ENCODE measurements around the gene TLE7.

TLE7 gene

DNA sequence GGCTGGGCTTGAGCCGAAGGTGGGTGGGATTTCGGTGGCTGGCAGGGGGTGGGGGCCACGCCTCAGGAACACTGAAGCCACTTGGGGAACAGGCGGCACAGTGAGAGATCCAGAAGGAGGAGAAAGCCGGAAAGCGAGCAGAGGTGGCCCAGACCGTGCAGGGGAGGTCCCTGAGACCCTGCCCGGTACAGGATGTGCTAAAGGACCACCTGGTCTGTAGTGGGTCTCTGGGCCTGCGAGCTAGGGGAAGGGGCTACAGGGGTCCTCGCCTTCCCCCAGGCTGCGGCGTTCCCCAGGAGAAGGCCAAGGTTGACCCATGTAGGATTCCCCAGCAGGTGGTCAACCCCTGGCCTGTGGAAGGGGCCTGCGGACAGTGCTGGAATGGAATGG is at the start of gene TLE7:
Gene TLE7, minus strand, starts transcription at position 4 of the 390 bp plus-strand sequence. CDS start 8,730 bp downstream, outside the sequence.
- Histone ChIP-seq H2AFZ (ENCODE audit: low read depth, low read length) (no peak within 1 kb of the TSS), H3K4me3 (ENCODE audit: low read depth in 1 of 2, low read length in 2 of 2) (no peak within 1 kb of the TSS), H3K36me3 (ENCODE audit: insufficient read depth, low read length) (no peaks in the 10 kb centered on the region), H3K27me3 (ENCODE audit: insufficient read depth, low read length, poor library complexity) (no peaks in the 10 kb centered on the region), H3K79me2 (ENCODE audit: insufficient read depth, low read length) (no peaks in the 10 kb centered on the region), H3K4me1 (ENCODE audit: insufficient read depth, low read length) (no peaks in the 10 kb centered on the region), H3K9ac (ENCODE audit: low read depth, low read length) (no peak within 1 kb of the TSS), H3K4me2 (ENCODE audit: insufficient read depth, low read length) (no peak within 1 kb of the TSS), H3K9me3 (ENCODE audit: insufficient read depth, low read length, severe bottlenecking) (no peaks in the 10 kb centered on the region), H3K27ac (ENCODE audit: low read length) (no peak within 1 kb of the TSS), H4K20me1 (ENCODE audit: insufficient read depth, low read length) (no peaks in the 10 kb centered on the region)
- ATAC-seq (ENCODE audit: insufficient read depth, low read depth) (no peak), DNase-seq (no peak)
- TF ChIP-seq, protein P1, sequence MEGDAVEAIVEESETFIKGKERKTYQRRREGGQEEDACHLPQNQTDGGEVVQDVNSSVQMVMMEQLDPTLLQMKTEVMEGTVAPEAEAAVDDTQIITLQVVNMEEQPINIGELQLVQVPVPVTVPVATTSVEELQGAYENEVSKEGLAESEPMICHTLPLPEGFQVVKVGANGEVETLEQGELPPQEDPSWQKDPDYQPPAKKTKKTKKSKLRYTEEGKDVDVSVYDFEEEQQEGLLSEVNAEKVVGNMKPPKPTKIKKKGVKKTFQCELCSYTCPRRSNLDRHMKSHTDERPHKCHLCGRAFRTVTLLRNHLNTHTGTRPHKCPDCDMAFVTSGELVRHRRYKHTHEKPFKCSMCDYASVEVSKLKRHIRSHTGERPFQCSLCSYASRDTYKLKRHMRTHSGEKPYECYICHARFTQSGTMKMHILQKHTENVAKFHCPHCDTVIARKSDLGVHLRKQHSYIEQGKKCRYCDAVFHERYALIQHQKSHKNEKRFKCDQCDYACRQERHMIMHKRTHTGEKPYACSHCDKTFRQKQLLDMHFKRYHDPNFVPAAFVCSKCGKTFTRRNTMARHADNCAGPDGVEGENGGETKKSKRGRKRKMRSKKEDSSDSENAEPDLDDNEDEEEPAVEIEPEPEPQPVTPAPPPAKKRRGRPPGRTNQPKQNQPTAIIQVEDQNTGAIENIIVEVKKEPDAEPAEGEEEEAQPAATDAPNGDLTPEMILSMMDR (IDR thresholded peaks at IDR 0.05; ENCODE audit: borderline replicate concordance, extremely low read depth, low read length, poor library complexity, severe bottlenecking) = no peak
- TF ChIP-seq EZH2 (IDR thresholded peaks at IDR 0.05; ENCODE audit: borderline replicate concordance, low read depth, low read length, severe bottlenecking) = no peak

DNA sequence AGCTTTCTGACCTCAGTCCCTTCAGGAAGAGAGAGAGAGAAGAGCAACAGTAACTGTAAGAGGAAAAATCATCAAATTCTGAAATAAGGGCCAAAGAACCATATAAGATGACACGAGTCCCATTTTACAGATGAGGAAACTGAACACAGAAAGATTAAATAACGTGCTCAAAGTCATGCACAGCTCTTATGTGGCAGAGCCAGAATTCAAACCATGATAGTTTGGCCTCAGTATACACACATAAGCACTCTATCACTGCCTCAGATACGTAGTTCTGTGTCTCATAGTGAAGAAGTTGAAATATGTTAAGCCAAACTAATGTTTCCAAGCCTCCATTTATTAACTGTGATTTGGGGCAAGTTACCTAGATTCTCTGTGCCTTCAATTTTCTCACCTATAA is 49.2 kb upstream of the TLE7 start:
- no peaks in the 10 kb centered on the region for H3K4me1 ChIP-seq (ENCODE audit: insufficient read depth, low read length)
- H3K27me3 ChIP-seq (ENCODE audit: insufficient read depth, low read length, poor library complexity) = peaks cover 3% of the 10 kb centered on the region
- ATAC-seq (ENCODE audit: insufficient read depth, low read depth) (no peak), DNase-seq (no peak)
- H2AFZ ChIP-seq (ENCODE audit: low read depth, low read length) = no peak overlapping the region
- H3K9me3 ChIP-seq (ENCODE audit: insufficient read depth, low read length, severe bottlenecking) = no peaks in the 10 kb centered on the region
- H3K27ac ChIP-seq (ENCODE audit: low read length) = no peak overlapping the region
- no peaks in the 10 kb centered on the region for H3K36me3 ChIP-seq (ENCODE audit: insufficient read depth, low read length)
- H3K4me2 ChIP-seq (ENCODE audit: insufficient read depth, low read length) = no peak overlapping the region
- no peak overlapping the region for H3K4me3 ChIP-seq (ENCODE audit: low read depth in 1 of 2, low read length in 2 of 2)
- no peak overlapping the region for H3K9ac ChIP-seq (ENCODE audit: low read depth, low read length)
- H4K20me1 ChIP-seq (ENCODE audit: insufficient read depth, low read length) = no peaks in the 10 kb centered on the region
- TF ChIP-seq, protein P1 (IDR thresholded peaks at IDR 0.05; ENCODE audit: borderline replicate concordance, extremely low read depth, low read length, poor library complexity, severe bottlenecking) = no peak
- TF ChIP-seq EZH2 (IDR thresholded peaks at IDR 0.05; ENCODE audit: borderline replicate concordance, low read depth, low read length, severe bottlenecking) = no peak
- H3K79me2 ChIP-seq (ENCODE audit: insufficient read depth, low read length) = no peaks in the 10 kb centered on the region

DNA sequence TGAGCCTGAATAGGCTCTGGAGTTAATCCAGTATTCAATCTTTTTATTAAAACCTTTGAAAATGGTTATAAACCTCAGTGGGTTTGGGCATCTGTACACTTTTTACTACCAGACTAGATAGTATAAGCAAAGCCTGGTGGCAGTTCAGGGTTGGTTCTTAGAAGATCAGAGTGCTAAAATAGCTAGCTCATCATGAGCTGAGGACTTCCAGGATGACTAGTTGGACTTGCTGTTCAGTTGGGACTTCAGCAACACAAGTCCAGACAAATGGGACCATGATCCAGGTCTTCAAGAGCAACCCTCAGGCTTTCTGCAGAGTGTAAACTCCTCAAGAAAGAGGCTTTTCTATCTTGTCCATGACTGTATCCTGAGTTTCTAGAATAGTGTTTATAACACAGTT is 48.5 kb upstream of the TLE7 start:
- TF ChIP-seq, protein P1 (IDR thresholded peaks at IDR 0.05; ENCODE audit: borderline replicate concordance, extremely low read depth, low read length, poor library complexity, severe bottlenecking) = no peak
- no peak for TF ChIP-seq EZH2 (IDR thresholded peaks at IDR 0.05; ENCODE audit: borderline replicate concordance, low read depth, low read length, severe bottlenecking)
- Histone ChIP-seq H3K4me3 (ENCODE audit: low read depth in 1 of 2, low read length in 2 of 2) (no peak overlapping the region), H3K9me3 (ENCODE audit: insufficient read depth, low read length, severe bottlenecking) (no peaks in the 10 kb centered on the region), H4K20me1 (ENCODE audit: insufficient read depth, low read length) (no peaks in the 10 kb centered on the region), H3K27ac (ENCODE audit: low read length) (no peak overlapping the region), H2AFZ (ENCODE audit: low read depth, low read length) (no peak overlapping the region), H3K4me2 (ENCODE audit: insufficient read depth, low read length) (no peak overlapping the region), H3K4me1 (ENCODE audit: insufficient read depth, low read length) (no peaks in the 10 kb centered on the region), H3K27me3 (ENCODE audit: insufficient read depth, low read length, poor library complexity) (peaks cover 3% of the 10 kb centered on the region), H3K9ac (ENCODE audit: low read depth, low read length) (no peak overlapping the region), H3K36me3 (ENCODE audit: insufficient read depth, low read length) (no peaks in the 10 kb centered on the region), H3K79me2 (ENCODE audit: insufficient read depth, low read length) (no peaks in the 10 kb centered on the region)
- no peak for ATAC-seq (ENCODE audit: insufficient read depth, low read depth)
- DNase-seq = no peak

DNA sequence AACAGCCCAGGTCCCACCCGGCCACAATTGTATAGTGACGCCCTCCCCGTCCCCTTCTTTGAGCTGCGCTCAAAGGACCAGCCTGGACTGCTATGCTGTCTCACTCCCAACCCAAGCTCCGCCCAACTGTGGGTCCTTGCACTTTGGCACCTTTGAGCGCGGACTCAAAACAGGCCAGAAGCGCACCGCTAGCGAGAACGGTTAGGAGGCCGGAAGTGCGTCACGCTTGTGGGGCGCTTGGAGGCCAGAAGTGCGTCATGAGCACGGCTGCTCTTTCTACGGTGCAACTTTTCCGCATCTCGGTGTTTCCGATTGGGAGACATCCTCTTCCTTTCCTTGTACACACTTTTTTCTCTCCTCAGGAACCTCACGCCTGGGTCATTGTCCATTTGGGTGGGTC is 47.3 kb upstream of the TLE7 start, which contains the start of gene ZNF19:
Gene ZNF19, minus strand, starts transcription at position 203 of the 400 bp plus-strand sequence. CDS start 7,210 bp downstream, outside the sequence.
- H4K20me1 ChIP-seq (ENCODE audit: insufficient read depth, low read length) = no peaks in the 10 kb centered on the region
- H3K4me2 ChIP-seq (ENCODE audit: insufficient read depth, low read length) = no peak within 1 kb of the TSS
- ATAC-seq (ENCODE audit: insufficient read depth, low read depth) = no peak
- no peak within 1 kb of the TSS for H3K4me3 ChIP-seq (ENCODE audit: low read depth in 1 of 2, low read length in 2 of 2)
- no peaks in the 10 kb centered on the region for H3K79me2 ChIP-seq (ENCODE audit: insufficient read depth, low read length)
- peaks cover 6% of the 10 kb centered on the region; the same call in 1 of the 2 replicates for H3K4me1 ChIP-seq (ENCODE audit: insufficient read depth, low read length)
- H3K27ac ChIP-seq (ENCODE audit: low read length) = no peak within 1 kb of the TSS
- no peak for TF ChIP-seq EZH2 (IDR thresholded peaks at IDR 0.05; ENCODE audit: borderline replicate concordance, low read depth, low read length, severe bottlenecking)
- TF ChIP-seq, protein P1 (IDR thresholded peaks at IDR 0.05; ENCODE audit: borderline replicate concordance, extremely low read depth, low read length, poor library complexity, severe bottlenecking) = no peak
- H3K27me3 ChIP-seq (ENCODE audit: insufficient read depth, low read length, poor library complexity) = peaks cover 3% of the 10 kb centered on the region
- no peaks in the 10 kb centered on the region for H3K36me3 ChIP-seq (ENCODE audit: insufficient read depth, low read length)
- no peaks in the 10 kb centered on the region for H3K9me3 ChIP-seq (ENCODE audit: insufficient read depth, low read length, severe bottlenecking)
- H2AFZ ChIP-seq (ENCODE audit: low read depth, low read length) = no peak within 1 kb of the TSS
- H3K9ac ChIP-seq (ENCODE audit: low read depth, low read length) = no peak within 1 kb of the TSS
- no peak for DNase-seq
